Ishikawa (cell line): Measurements from ENCODE around the gene STOM.

ENCODE experiments used
- CEBPB ChIP-seq: IDR thresholded peaks from 2 replicates; pipeline ENCODE4 v1.6.1; 2012
- CREB1 ChIP-seq: IDR thresholded peaks from 2 replicates; pipeline ENCODE4 v1.6.1; 2012; ENCODE audit warnings: low read depth
- EGR1 ChIP-seq: IDR thresholded peaks from 2 replicates; pipeline ENCODE4 v1.6.1; 2012
- EP300 ChIP-seq: IDR thresholded peaks from 2 replicates; pipeline ENCODE4 v1.6.1; 2012; ENCODE audit warnings: borderline replicate concordance
- FOXM1 ChIP-seq: IDR thresholded peaks from 2 replicates; pipeline ENCODE4 v1.6.1; 2012; ENCODE audit warnings: low read depth, borderline replicate concordance
- MAX ChIP-seq: IDR thresholded peaks from 2 replicates; pipeline ENCODE4 v1.6.1; 2012
- NFIC ChIP-seq: IDR thresholded peaks from 2 replicates; pipeline ENCODE4 v1.6.1; 2012
- RAD21 ChIP-seq: IDR thresholded peaks from 2 replicates; pipeline ENCODE4 v1.6.1; 2012; ENCODE audit warnings: low read depth
- TAF1 ChIP-seq: IDR thresholded peaks from 2 replicates; pipeline ENCODE4 v1.6.1; 2012; ENCODE audit warnings: low read depth, mild to moderate bottlenecking
- TCF12 ChIP-seq: IDR thresholded peaks from 2 replicates; pipeline ENCODE4 v1.6.1; 2012; ENCODE audit warnings: low read depth
- TEAD4 ChIP-seq: IDR thresholded peaks from 2 replicates; pipeline ENCODE4 v1.6.1; 2012
- USF1 ChIP-seq: IDR thresholded peaks from 2 replicates; pipeline ENCODE4 v1.6.1; 2012
- YY1 ChIP-seq: IDR thresholded peaks from 2 replicates; pipeline ENCODE4 v1.6.1; 2012; ENCODE audit warnings: low read depth
- ZBTB7A ChIP-seq: IDR thresholded peaks from 2 replicates; pipeline ENCODE4 v1.6.1; 2012; ENCODE audit warnings: low read depth
- TF ChIP-seq, protein P1 (sequence below): IDR thresholded peaks from 2 replicates; pipeline ENCODE4 v1.6.1; 2012; ENCODE audit warnings: low read depth, mild to moderate bottlenecking

Gene STOM

DNA sequence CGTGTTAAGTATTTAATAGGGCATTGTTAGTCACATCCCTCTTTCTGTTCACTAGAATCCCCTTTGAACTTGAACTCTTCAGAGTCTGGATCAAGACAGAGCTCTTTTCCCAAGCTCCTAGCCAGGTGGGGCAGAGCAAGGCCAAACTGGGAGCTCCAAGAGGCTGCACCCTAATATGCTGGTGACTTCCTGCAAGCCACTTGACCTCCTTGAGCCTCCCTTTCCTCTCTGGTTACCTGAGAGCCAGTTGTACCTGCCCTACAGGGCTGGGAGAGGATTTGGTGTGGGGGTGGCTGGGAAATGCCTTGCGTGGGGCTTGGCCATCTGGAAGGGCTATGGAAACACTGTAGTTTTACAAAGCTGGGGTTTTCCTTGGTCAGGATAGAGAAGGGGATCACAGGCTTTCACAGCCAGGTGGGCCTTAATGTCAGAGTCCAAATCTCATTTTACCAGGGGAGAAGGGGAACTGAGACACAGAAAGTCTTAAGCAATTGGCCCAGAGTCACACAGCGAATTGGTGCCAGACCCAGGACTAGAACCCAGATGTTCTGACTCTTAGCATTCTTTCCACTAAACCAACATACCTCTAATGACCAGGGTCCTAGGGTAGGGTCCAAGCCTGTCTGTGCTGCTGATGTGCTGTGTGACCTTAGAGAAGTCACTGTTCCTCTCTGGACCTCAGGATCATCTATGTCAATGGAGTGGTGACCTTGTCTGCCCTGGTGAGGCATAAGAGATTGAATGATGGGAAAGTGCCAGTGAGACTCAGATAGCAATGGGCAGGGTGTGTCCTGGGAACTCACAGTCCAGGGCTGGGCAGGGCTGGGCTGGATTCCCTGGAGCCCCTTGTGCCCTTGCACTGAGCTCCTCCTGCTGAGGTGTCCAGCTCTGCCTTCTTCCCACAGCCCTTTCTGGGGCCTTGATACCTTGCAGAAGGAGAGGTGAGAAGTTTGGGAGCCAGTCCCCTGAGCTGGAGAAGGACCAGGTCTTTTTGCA, 66.3 kb downstream of the STOM start:
- TF ChIP-seq TCF12: no peak

DNA sequence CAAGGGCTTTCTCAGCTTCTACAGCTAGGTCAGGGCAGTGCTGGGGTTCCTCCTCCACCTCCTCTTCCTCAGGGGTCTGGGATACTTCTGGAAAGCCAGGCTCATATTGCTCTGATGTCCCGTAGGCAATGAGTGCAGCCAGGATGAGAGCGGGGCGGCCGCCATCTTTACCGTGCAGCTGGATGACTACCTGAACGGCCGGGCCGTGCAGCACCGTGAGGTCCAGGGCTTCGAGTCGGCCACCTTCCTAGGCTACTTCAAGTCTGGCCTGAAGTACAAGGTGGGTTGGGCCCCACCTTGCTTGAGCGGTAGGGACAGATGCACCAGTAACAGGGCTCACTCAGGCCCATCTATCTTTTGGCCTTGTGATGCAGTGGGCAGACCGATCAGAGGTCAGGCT, 67.3 kb downstream of the STOM start:
- TF ChIP-seq EGR1 (no peak), USF1 (no peak), CREB1 (no peak), YY1 (no peak), RAD21 (no peak), EP300 (no peak), TEAD4 (no peak), TAF1 (no peak)

- no peak for TF ChIP-seq CREB1
Observed at GRCh38 chr9:121302341-121302740, 67.7 kb downstream of the STOM start.

DNA sequence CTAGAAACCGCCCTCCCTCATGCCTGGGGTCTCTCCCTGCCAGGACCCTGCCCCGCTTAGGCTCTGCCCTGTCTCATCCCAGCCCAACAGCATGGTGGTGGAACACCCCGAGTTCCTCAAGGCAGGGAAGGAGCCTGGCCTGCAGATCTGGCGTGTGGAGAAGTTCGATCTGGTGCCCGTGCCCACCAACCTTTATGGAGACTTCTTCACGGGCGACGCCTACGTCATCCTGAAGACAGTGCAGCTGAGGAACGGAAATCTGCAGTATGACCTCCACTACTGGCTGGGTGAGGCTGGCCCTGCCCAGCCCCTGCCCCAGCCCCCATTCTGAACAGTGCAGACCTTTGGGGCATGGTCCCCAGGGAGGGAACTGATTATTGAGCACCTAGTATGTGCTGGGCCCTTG, 68.2 kb downstream of the STOM start:
- TF ChIP-seq ZBTB7A (no peak), NFIC (no peak), USF1 (no peak), TCF12 (no peak), EGR1 (no peak)
- TF ChIP-seq, protein P1, sequence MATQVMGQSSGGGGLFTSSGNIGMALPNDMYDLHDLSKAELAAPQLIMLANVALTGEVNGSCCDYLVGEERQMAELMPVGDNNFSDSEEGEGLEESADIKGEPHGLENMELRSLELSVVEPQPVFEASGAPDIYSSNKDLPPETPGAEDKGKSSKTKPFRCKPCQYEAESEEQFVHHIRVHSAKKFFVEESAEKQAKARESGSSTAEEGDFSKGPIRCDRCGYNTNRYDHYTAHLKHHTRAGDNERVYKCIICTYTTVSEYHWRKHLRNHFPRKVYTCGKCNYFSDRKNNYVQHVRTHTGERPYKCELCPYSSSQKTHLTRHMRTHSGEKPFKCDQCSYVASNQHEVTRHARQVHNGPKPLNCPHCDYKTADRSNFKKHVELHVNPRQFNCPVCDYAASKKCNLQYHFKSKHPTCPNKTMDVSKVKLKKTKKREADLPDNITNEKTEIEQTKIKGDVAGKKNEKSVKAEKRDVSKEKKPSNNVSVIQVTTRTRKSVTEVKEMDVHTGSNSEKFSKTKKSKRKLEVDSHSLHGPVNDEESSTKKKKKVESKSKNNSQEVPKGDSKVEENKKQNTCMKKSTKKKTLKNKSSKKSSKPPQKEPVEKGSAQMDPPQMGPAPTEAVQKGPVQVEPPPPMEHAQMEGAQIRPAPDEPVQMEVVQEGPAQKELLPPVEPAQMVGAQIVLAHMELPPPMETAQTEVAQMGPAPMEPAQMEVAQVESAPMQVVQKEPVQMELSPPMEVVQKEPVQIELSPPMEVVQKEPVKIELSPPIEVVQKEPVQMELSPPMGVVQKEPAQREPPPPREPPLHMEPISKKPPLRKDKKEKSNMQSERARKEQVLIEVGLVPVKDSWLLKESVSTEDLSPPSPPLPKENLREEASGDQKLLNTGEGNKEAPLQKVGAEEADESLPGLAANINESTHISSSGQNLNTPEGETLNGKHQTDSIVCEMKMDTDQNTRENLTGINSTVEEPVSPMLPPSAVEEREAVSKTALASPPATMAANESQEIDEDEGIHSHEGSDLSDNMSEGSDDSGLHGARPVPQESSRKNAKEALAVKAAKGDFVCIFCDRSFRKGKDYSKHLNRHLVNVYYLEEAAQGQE: no peak

GRCh38 chr9:121300283-121301119, 69.5 kb downstream of the STOM start:
- TF ChIP-seq CREB1 (no peak), TEAD4 (no peak), USF1 (no peak), YY1 (no peak), CEBPB (no peak)

DNA sequence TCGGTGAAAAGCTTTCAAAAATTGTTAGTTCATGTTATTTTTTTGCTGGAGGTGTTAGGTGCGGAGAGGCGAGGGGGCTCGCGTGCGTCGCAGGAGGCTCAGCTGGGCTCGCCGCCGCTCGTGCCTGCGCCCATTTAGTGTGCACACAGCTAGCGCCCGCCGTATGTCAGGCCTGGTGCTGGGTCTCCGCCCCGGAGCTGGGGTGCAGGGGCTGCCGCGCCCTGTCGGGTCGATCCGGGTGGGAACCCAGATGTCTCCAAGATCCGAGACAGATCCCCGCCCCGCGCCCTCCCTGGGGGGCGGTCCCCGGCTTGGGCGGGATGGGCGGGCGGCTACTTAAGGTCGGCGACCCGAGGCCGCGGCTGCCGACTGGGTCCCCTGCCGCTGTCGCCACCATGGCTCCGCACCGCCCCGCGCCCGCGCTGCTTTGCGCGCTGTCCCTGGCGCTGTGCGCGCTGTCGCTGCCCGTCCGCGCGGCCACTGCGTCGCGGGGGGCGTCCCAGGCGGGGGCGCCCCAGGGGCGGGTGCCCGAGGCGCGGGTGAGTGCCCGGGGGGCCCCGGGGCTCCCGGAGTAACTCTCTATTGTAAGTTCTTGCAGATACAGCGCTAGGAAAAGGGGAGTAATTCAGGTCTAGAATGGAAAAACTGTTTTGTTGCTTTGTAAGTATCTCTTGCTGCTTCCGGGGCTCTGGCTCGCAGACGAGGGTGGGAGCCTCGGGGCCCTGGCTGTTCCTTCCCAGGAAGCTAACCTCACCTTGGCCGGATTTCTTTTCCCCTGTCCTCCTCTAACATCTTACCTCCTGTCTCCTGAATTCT, 70.4 kb downstream of the STOM start:
- TF ChIP-seq TEAD4: no peak
- no peak; the same call in 1 of the 2 replicates for TF ChIP-seq ZBTB7A
- no peak for TF ChIP-seq YY1
- no peak for TF ChIP-seq RAD21
- no peak for TF ChIP-seq CREB1
- no peak for TF ChIP-seq TAF1
- TF ChIP-seq FOXM1: no peak
- TF ChIP-seq EP300: no peak
- no peak for TF ChIP-seq NFIC
- no peak for TF ChIP-seq CEBPB
- no peak for TF ChIP-seq TCF12
- TF ChIP-seq EGR1: no peak
- no peak for TF ChIP-seq USF1
- TF ChIP-seq, protein P1: no peak
- no peak for TF ChIP-seq MAX
